K562 treated with DMSO at 1 percent for 24 hours (cell line): ENCODE measurements around the gene BCL2L14. TPM values are rescaled to one million over a fixed set of nuclear protein-coding genes. Genes with fewer than 3 reads are reported as not detected.

Experiments used
- total RNA-seq: library from RNA; unstranded; fragments of 300-600 nt; gene quantifications from 2 replicates; pipeline ENCODE4 v1.2.3, GENCODE V29; 2022; ENCODE audit warnings: low read depth; ENCODE audit not compliant: insufficient read depth

BCL2L14 gene
- total RNA-seq: not detected in 2 replicates

GRCh38 chr12:12070674-12071656, at the start of gene BCL2L14:
BCL2L14 (plus strand) TSS chr12:12070939; CDS start chr12:12079306, 8,367 bp downstream.

Other genes starting within 250 kb of the BCL2L14 start
- 5.9 and 9.1 TPM in 2 replicates for gene LRP6, start 196.1 kb downstream of the BCL2L14 start, total RNA-seq